Activated T-cell treated with anti-CD3 and anti-CD28 coated beads for 48 hours (primary cell): Measurements from ENCODE around the gene MAST2.
"Not testable (repeated sequence)": the region's sequence is repeated elsewhere in the genome, so short reads cannot be mapped to it uniquely, and the experiment has no call there.

ENCODE experiments used
- DNase-seq: peaks from one replicate; pipeline ENCODE4 v3.0.0-alpha.2; 2020; ENCODE audit warnings: low read depth

MAST2 gene

GRCh38 chr1:46026531-46026930 is 223.1 kb downstream of the MAST2 start:
- no peak for DNase-seq

GRCh38 chr1:46027788-46028573 is 224.6 kb downstream of the MAST2 start:
- DNase-seq: no peak

DNA sequence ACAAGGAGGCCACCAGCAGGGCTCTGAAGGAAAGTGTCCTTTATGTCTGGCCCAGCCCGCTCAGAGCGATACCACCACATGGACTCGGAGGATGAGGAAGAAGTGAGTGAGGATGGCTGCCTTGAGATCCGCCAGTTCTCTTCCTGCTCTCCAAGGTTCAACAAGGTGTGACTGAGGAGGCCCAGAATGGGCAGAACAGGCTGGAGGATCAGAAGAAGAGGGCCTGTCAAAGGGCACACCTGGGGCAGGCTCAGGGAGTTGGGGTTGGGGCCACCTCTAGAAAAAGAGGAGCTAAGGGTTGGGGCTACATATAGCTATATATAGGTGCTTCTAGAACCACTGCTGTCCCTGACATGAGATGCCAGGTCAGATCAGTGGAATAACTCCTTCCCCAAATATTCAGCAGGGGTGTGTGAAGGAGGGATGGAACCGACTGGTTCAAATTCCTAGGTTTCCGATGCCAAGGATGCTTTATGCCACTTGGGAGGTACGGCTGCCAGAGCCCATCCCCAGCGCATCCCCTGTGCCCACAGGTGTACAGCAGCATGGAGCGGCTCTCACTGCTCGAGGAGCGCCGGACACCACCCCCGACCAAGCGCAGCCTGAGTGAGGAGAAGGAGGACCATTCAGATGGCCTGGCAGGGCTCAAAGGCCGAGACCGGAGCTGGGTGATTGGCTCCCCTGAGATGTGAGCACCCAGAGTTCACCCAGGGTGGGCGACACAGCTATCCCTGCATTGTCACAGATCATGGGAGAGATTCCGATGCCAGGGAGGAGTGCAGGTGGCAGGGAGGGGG is 226.9 kb downstream of the MAST2 start:
- DNase-seq: no peak

DNA sequence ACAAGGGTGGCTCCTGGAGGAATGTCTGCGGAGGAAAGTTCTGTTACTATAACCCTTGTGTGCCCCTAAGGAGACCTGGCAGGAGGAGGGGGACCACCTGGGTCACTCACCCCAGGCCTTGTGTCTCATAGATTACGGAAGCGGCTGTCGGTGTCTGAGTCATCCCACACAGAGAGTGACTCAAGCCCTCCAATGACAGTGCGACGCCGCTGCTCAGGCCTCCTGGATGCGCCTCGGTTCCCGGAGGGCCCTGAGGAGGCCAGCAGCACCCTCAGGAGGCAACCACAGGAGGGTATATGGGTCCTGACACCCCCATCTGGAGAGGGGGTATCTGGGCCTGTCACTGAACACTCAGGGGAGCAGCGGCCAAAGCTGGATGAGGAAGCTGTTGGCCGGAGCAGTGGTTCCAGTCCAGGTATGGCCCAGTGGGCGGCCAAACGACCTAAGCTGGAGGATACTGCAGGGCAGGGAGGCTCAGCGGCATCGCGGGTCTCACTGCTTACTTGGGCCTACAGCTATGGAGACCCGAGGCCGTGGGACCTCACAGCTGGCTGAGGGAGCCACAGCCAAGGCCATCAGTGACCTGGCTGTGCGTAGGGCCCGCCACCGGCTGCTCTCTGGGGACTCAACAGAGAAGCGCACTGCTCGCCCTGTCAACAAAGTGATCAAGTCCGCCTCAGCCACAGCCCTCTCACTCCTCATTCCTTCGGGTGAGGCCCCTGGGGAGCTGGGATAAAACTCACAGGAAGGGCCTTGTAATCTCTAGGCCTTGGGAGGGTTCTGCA is 227.7 kb downstream of the MAST2 start:
- no peak for DNase-seq

DNA sequence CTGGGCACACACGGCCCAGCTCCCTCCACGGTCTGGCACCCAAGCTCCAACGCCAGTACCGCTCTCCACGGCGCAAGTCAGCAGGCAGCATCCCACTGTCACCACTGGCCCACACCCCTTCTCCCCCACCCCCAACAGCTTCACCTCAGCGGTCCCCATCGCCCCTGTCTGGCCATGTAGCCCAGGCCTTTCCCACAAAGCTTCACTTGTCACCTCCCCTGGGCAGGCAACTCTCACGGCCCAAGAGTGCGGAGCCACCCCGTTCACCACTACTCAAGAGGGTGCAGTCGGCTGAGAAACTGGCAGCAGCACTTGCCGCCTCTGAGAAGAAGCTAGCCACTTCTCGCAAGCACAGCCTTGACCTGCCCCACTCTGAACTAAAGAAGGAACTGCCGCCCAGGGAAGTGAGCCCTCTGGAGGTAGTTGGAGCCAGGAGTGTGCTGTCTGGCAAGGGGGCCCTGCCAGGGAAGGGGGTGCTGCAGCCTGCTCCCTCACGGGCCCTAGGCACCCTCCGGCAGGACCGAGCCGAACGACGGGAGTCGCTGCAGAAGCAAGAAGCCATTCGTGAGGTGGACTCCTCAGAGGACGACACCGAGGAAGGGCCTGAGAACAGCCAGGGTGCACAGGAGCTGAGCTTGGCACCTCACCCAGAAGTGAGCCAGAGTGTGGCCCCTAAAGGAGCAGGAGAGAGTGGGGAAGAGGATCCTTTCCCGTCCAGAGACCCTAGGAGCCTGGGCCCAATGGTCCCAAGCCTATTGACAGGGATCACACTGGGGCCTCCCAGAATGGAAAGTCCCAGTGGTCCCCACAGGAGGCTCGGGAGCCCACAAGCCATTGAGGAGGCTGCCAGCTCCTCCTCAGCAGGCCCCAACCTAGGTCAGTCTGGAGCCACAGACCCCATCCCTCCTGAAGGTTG is 231.4 kb downstream of the MAST2 start:
- DNase-seq: no peak

- peak; percentile 74 for DNase-seq
Measured at GRCh38 chr1:46036894-46037839, 233.8 kb downstream of the MAST2 start.

- DNase-seq: no peak
Measured at GRCh38 chr1:46039571-46040052, 236.2 kb downstream of the MAST2 start.

DNA sequence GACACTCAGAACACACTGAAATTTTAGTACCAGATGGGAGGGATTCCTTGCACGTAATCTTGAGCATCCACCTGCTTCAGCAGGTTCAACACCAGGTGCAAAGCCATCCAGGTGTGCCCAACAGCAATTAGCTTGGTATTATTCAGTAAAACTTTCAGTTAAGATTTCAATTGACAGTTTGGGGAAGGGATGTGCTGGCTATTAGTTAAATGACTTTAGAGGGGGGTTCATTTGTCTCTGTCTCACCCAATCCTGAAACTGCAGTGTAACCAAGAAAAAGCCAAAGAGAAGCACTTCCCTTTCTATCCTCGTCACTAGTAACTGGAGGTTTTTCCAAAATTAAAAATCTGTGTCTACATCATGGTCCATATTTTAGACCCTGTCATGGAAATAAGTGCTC is 238.1 kb downstream of the MAST2 start:
- DNase-seq: no peak

DNA sequence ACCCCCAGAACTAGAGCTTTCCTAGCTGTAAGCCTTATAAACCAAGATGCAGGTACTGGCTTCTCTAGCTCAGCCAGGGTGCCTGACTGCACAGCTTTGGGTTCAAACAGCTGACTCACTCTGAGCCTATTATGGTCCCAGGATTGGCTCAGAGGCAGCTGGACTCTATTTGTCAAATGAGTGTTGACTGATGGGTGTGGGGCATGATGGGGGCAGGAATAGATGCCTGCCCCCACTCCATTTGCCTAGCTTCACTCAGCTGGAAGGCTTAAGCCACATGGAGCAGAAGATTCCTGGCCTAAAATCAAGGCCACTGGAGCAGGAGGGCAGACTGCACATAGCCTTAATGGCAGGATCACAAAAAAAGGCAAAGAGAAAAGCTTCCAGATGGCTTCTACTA is 238.6 kb downstream of the MAST2 start:
- DNase-seq: no peak

- no peak for DNase-seq
Measured at GRCh38 chr1:46043458-46044017, 240.1 kb downstream of the MAST2 start.

DNA sequence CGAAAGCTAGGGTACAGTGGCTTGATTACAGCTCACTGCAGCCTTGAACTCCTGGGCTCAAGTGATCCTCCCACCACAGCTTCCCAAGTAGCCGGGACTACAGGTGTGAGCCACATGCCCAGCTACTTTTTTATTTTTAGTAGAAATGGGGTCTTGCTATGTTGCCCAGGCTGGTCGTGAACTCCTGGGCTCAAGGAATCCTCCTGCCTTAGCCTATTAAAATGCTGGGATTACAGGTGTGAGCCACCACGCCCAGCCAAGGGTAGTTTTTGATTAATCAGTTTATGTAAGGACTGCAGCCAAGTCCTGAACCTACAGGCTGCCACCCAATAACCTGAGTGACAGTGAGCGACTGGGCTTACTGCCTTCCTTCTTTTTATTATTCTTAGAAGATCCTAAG is 240.7 kb downstream of the MAST2 start:
- no peak for DNase-seq

DNA sequence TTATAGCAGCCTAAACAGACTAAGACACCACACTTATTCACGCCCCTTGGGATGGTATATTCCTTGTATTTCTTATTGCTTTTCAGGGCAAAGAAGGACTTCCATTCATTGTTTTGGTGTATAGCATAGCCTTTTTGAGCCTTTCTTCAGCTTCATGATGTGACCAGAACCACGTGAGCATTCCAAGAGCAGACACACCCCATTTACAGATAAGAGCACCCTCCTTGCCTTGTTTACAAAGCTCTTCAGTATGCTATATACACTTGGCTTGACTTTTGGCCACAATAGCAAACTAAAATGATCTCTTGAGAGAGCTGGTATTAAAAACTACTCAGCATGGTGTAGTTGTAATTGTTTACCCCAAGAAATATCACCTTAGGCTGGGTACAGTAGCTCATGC is 250.3 kb downstream of the MAST2 start:
- DNase-seq: no peak

GRCh38 chr1:46056325-46056724 is 252.9 kb downstream of the MAST2 start:
- DNase-seq: no peak

GRCh38 chr1:46057215-46057614 is 253.8 kb downstream of the MAST2 start:
- DNase-seq: not testable (repeated sequence)

DNA sequence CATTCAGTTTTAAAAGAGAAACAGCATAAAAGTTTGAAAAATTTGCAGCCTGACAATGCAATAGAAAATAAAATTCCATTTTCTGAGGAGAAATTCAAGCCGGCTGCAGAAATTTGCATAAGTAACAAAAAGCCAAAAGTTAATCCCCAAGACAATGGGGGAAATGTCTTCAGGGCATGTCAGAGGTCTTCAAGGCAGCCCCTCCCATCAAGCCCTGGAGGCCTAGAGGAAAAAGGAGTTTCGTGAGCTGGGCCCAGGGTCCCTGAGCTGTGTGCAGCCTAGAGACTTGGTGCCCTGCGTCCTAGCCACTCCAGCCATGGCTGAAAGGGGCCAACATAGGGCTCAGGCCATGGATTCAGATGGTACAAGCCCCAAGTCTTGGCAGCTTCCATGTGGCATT is 254.4 kb downstream of the MAST2 start:
- no peak for DNase-seq

GRCh38 chr1:46058936-46059335 is 255.5 kb downstream of the MAST2 start:
- no peak for DNase-seq

GRCh38 chr1:46061146-46061545 is 257.7 kb downstream of the MAST2 start:
- no peak for DNase-seq

- DNase-seq: peak; percentile 12
Measured at GRCh38 chr1:46062651-46063319, 259.4 kb downstream of the MAST2 start.

DNA sequence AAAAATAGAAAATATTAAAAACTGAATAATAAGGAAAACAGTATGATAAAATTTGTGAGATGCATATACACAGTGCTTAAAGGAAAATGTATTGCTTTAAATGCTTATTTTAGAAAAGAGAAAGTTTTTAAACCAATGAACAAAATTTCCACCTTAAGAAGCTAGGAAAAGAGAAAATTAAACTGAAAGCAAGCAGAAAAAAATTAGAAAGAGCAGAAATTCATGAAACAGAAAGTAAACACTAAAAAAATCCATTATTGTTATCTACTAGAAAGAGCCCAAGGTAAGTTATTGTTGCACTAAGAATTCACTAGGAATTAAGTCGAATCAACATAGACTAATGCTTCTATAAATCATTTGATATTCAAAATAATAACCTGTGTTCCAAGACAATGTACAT is 261.3 kb downstream of the MAST2 start:
- DNase-seq: no peak
